Suprapubic skin (tissue), 4 donors: Measurements from ENCODE around the gene CNRIP1.

ENCODE experiments used
- EP300 ChIP-seq: sonication (generic); formaldehyde crosslinking; IDR thresholded peaks from one replicate; pipeline ENCODE4 v1.6.1; 2017; ENCODE audit warnings: antibody characterized with exemption
- POLR2A ChIP-seq, 2 donors: fragments of 450-650 bp; IDR thresholded peaks; one replicate each; pipeline ENCODE4 v1.6.1; 2017; ENCODE audit warnings: antibody characterized with exemption in 2 of 2, mild to moderate bottlenecking in 2 of 2, moderate library complexity in 2 of 2
- POLR2AphosphoS5 ChIP-seq, 3 donors: sonication (generic); formaldehyde crosslinking; IDR thresholded peaks; one replicate each; pipeline ENCODE4 v1.6.1; 2017; ENCODE audit warnings: antibody characterized with exemption in 3 of 3
- TF ChIP-seq, protein P1 (sequence below), 2 donors: fragments of 200-600 bp in 1 of 2; fragments of 450-650 bp in 1 of 2; sonication (generic) in 1 of 2; IDR thresholded peaks; one replicate each; pipeline ENCODE4 v1.5.1; 2016 to 2019; ENCODE audit warnings: antibody characterized with exemption in 2 of 2, mild to moderate bottlenecking in 1 of 2, moderate library complexity in 1 of 2

GRCh38 chr2:68366083-68366560 lies 46.4 kb upstream of the CNRIP1 start:
- TF ChIP-seq, protein P1, sequence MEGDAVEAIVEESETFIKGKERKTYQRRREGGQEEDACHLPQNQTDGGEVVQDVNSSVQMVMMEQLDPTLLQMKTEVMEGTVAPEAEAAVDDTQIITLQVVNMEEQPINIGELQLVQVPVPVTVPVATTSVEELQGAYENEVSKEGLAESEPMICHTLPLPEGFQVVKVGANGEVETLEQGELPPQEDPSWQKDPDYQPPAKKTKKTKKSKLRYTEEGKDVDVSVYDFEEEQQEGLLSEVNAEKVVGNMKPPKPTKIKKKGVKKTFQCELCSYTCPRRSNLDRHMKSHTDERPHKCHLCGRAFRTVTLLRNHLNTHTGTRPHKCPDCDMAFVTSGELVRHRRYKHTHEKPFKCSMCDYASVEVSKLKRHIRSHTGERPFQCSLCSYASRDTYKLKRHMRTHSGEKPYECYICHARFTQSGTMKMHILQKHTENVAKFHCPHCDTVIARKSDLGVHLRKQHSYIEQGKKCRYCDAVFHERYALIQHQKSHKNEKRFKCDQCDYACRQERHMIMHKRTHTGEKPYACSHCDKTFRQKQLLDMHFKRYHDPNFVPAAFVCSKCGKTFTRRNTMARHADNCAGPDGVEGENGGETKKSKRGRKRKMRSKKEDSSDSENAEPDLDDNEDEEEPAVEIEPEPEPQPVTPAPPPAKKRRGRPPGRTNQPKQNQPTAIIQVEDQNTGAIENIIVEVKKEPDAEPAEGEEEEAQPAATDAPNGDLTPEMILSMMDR (IDR thresholded peaks at IDR 0.05), result no peak
- TF ChIP-seq POLR2A (IDR thresholded peaks at IDR 0.05) (no peak), EP300 (no peak), POLR2AphosphoS5 (IDR thresholded peaks at IDR 0.05) (no peak)
